ENCODE data around the gene USP31. TPM values are rescaled to one million over a fixed set of nuclear protein-coding genes. Genes with fewer than 3 reads are reported as not detected.

USP31 gene
- total RNA-seq, 3 donors from 2014 or later, result 6.7 to 40.7 (median 21.0) TPM

DNA sequence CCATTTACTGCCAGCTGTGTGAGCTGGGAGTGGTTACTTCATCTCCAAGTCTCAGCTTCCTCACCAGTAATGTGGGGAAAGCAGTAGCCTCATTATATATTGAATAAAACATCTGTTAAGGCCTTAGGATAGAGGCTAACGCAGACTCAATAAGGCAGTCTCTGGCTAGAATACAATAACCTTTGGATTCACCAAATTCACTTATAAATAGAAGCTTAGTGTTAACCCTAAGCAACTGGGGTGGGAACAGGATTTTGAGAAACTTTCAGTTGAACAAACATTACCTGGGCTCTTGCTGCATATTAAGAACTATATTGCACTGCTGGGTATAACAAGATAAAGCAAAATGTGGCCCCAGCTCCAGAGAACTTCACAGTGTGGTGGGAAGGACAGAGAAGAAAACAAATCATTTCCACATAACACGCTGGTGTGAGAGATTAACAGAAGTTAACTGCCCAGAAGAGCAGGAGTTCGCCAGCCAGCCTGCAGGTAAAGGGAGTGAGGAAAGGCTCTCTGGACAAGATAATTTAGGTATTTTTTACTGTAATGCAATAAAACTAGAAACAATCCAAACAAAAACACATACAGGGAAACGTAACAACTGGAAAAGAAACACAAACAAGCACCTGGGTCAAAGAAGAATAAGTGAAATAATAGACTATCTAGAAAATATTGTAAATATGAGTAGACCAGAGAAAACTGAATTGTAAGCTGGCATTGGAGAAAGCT lies 57.0 kb downstream of the USP31 start:
- intact Hi-C loops (cut with DNase I; ENCODE audit: low total_unique reads), result no loop called here
- no peak overlapping the region for H3K4me3 ChIP-seq
- TF ChIP-seq POLR2A (IDR thresholded peaks at IDR 0.05) (no peak), POLR2AphosphoS5 (IDR thresholded peaks at IDR 0.05) (no peak)
- TF ChIP-seq, protein P1, sequence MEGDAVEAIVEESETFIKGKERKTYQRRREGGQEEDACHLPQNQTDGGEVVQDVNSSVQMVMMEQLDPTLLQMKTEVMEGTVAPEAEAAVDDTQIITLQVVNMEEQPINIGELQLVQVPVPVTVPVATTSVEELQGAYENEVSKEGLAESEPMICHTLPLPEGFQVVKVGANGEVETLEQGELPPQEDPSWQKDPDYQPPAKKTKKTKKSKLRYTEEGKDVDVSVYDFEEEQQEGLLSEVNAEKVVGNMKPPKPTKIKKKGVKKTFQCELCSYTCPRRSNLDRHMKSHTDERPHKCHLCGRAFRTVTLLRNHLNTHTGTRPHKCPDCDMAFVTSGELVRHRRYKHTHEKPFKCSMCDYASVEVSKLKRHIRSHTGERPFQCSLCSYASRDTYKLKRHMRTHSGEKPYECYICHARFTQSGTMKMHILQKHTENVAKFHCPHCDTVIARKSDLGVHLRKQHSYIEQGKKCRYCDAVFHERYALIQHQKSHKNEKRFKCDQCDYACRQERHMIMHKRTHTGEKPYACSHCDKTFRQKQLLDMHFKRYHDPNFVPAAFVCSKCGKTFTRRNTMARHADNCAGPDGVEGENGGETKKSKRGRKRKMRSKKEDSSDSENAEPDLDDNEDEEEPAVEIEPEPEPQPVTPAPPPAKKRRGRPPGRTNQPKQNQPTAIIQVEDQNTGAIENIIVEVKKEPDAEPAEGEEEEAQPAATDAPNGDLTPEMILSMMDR (IDR thresholded peaks at IDR 0.05), result no peak
- no peak overlapping the region for H3K27ac ChIP-seq
- H3K4me1 ChIP-seq, result no peaks in the 10 kb centered on the region
- no peaks in the 10 kb centered on the region for H3K27me3 ChIP-seq
- no peaks in the 10 kb centered on the region for H3K9me3 ChIP-seq
- no peak for DNase-seq (ENCODE audit: low spot score in 2 of 2)
- no peaks in the 10 kb centered on the region for H3K36me3 ChIP-seq

DNA sequence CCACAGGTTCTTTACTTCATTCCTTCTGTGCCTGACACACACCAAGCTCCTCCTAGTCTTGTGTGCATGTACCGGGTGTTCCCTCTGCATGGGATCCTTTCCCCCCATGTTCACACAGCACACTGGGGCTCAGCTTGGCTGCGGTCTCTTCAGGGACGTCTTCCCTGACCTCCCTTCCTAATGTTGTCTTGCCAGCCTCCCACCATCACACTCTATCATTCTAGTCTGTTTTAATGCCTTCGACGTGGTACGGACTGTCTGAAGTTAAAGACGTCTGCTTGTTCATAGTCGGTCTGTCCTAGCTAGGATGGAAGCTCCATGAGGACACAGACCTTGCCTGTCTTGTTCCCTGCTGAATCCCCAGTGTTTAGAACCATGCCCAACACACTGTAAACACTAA lies 60.1 kb downstream of the USP31 start:
- TF ChIP-seq POLR2AphosphoS5 (IDR thresholded peaks at IDR 0.05), result no peak
- TF ChIP-seq, protein P1 (IDR thresholded peaks at IDR 0.05), result no peak
- no peak for TF ChIP-seq POLR2A (IDR thresholded peaks at IDR 0.05)
- H3K36me3 ChIP-seq, result no peaks in the 10 kb centered on the region

DNA sequence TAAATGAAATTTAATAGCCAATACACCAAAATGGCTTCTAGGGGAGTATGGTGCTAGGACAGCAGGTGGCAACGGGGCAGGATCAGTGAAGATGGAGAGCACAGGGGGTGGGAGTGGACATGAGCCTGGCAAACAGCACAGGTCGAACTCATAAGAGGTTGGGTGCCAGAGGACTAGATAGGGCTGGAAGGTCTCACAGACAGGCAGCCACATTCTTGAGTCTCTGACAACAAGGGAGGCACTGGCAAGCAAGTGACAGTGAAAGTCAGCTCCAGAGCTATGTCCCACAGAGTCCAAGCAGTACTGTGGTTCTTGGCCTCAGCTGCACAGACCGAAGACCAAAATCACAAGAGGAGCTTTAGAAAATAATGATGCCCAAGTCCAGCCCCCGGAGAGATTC lies 61.2 kb downstream of the USP31 start:
- Histone ChIP-seq H3K9me3 (no peaks in the 10 kb centered on the region), H3K27me3 (no peaks in the 10 kb centered on the region), H3K4me1 (no peaks in the 10 kb centered on the region), H3K4me3 (no peak overlapping the region), H3K27ac (no peak overlapping the region), H3K36me3 (no peaks in the 10 kb centered on the region)
- TF ChIP-seq POLR2AphosphoS5 (IDR thresholded peaks at IDR 0.05) (no peak), POLR2A (IDR thresholded peaks at IDR 0.05) (no peak)
- TF ChIP-seq, protein P1 (IDR thresholded peaks at IDR 0.05), result no peak
- intact Hi-C loops (cut with DNase I; ENCODE audit: low total_unique reads), result no loop called here
- DNase-seq (ENCODE audit: low spot score in 2 of 2), result no peak

More for the DNA sequence above, 60.1 kb downstream of the USP31 start:
- H3K9me3 ChIP-seq, result no peaks in the 10 kb centered on the region
- no peaks in the 10 kb centered on the region for H3K4me1 ChIP-seq
- no peak overlapping the region for H3K4me3 ChIP-seq
- H3K27ac ChIP-seq, result no peak overlapping the region
- DNase-seq (ENCODE audit: low spot score in 2 of 2), result no peak
- intact Hi-C loops (cut with DNase I; ENCODE audit: low total_unique reads), result no loop called here
- H3K27me3 ChIP-seq, result no peaks in the 10 kb centered on the region

DNA sequence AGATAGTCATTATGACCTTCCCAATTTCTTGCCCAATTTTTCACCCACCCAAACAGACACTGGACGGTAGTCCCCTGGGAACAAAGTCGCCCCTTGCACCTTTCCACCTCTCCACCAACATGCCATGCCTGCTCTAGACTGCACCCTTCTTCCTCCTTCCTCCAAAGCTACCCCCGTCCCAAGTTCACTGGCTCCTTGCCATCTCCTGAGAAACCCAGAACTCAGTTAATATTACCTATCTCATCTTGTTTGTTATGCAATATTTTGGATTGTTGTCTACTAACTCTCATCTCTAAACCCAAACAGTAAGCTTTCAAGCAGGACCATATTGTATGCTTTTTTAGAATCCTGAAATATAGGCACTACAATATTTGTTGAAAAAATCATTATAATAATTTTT lies 63.3 kb downstream of the USP31 start:
- DNase-seq (ENCODE audit: low spot score in 2 of 2), result no peak
- H3K36me3 ChIP-seq, result no peaks in the 10 kb centered on the region
- no peaks in the 10 kb centered on the region for H3K9me3 ChIP-seq
- TF ChIP-seq POLR2A (IDR thresholded peaks at IDR 0.05) (no peak), POLR2AphosphoS5 (IDR thresholded peaks at IDR 0.05) (no peak)
- TF ChIP-seq, protein P1 (IDR thresholded peaks at IDR 0.05), result no peak
- H3K4me3 ChIP-seq, result no peak overlapping the region
- intact Hi-C loops (cut with DNase I; ENCODE audit: low total_unique reads), result no loop called here
- no peak overlapping the region for H3K27ac ChIP-seq
- H3K27me3 ChIP-seq, result no peaks in the 10 kb centered on the region
- no peaks in the 10 kb centered on the region for H3K4me1 ChIP-seq

DNA sequence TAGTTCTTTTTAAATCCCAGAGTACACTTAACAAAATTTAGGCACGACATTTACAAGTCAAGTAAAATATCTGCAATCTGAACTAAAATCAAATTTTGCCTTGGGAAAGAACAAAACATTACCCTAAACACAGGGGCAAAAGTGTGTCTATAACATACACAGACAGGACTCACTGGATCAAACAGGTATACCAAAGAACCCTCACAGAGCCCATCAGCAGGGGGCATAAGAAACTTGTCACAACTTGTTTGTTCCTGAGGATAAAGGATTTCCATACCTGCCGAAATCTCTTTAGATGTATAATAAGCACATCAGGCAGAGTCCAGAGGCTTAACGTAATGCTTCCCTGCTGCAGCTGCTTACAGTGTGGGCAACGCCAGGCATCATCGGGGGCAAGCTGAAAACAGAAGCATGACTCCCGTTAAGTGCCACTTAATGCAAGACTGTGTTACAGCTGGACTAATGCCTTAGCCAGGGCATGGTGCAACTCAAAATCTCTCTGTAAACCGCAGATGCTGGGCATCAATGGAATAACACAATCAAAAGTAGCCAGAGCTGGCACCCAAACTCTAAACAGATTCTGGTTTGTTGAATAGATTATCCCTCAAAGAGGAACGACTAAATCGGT lies 67.0 kb downstream of the USP31 start:
- Histone ChIP-seq H3K27me3 (no peaks in the 10 kb centered on the region), H3K27ac (no peak overlapping the region), H3K4me1 (no peaks in the 10 kb centered on the region), H3K36me3 (no peaks in the 10 kb centered on the region), H3K4me3 (no peak overlapping the region), H3K9me3 (no peaks in the 10 kb centered on the region)
- DNase-seq (ENCODE audit: low spot score in 2 of 2), result no peak
- TF ChIP-seq POLR2A (IDR thresholded peaks at IDR 0.05) (no peak), POLR2AphosphoS5 (IDR thresholded peaks at IDR 0.05) (no peak)
- TF ChIP-seq, protein P1 (IDR thresholded peaks at IDR 0.05), result no peak
- intact Hi-C loops (cut with DNase I; ENCODE audit: low total_unique reads), result no loop called here
